GM23338 (cell line): ENCODE data around the gene STAM2. TPM values are rescaled to one million over a fixed set of nuclear protein-coding genes. Genes with fewer than 3 reads are reported as not detected.

ENCODE experiments used
- ATAC-seq: fragments of 200-7000 bp; cut with Tn5 transposase; 3 replicates; pipeline ENCODE4 v1.9.1; 2020
- DNase-seq: peaks from one replicate; pipeline ENCODE4 v3.0.0-alpha.2; 2015; ENCODE audit warnings: low spot score
- H2AFZ ChIP-seq: fragments of 200-600 bp; sonication (generic); 2 replicates; pipeline ENCODE4 v1.8.0; 2016; ENCODE audit warnings: antibody characterized with exemption, mild to moderate bottlenecking, moderate library complexity
- H3F3A ChIP-seq: fragments of 200-600 bp; sonication (generic); replicated peaks from 2 replicates; pipeline ENCODE4 v1.8.0; 2017; ENCODE audit warnings: antibody characterized with exemption, mixed run types, low read depth
- H3K27ac ChIP-seq: fragments of 200-600 bp; sonication (generic); 2 replicates; pipeline ENCODE4 v1.6.1; 2016; ENCODE audit warnings: low read depth
- H3K27me3 ChIP-seq: fragments of 200-600 bp; sonication (generic); 2 replicates; pipeline ENCODE4 v1.8.0; 2016; ENCODE audit warnings: mild to moderate bottlenecking, mixed run types, moderate library complexity; ENCODE audit not compliant: insufficient read depth
- H3K36me3 ChIP-seq: fragments of 200-600 bp; sonication (generic); 2 replicates; pipeline ENCODE4 v1.8.0; 2016; ENCODE audit warnings: mild to moderate bottlenecking; ENCODE audit not compliant: insufficient read depth
- H3K4me1 ChIP-seq: fragments of 200-600 bp; sonication (generic); 2 replicates; pipeline ENCODE4 v1.8.0; 2016; ENCODE audit warnings: mild to moderate bottlenecking, moderate library complexity; ENCODE audit not compliant: insufficient read depth
- H3K4me2 ChIP-seq: fragments of 200-600 bp; sonication (generic); 2 replicates; pipeline ENCODE4 v1.7.1; 2017; ENCODE audit warnings: mixed run types
- H3K4me3 ChIP-seq: fragments of 200-600 bp; sonication (generic); 2 replicates; pipeline ENCODE4 v1.6.1; 2016; ENCODE audit warnings: mixed run types
- H3K79me2 ChIP-seq: fragments of 200-600 bp; sonication (generic); replicated peaks from 2 replicates; pipeline ENCODE4 v1.8.0; 2017; ENCODE audit warnings: mild to moderate bottlenecking; ENCODE audit not compliant: insufficient read depth
- H3K9me2 ChIP-seq: fragments of 200-600 bp; sonication (generic); 2 replicates; pipeline ENCODE4 v1.8.0; 2017; ENCODE audit not compliant: insufficient read depth
- H4K20me1 ChIP-seq: fragments of 200-600 bp; sonication (generic); replicated peaks from 2 replicates; pipeline ENCODE4 v1.8.0; 2017; ENCODE audit warnings: mild to moderate bottlenecking; ENCODE audit not compliant: insufficient read depth
- H3K27ac Mint-ChIP-seq: 2 replicates; pipeline ENCODE4 v1.8.0; 2020; ENCODE audit warnings: inconsistent platforms, mild to moderate bottlenecking, moderate library complexity, mixed read lengths
- H3K27me3 Mint-ChIP-seq: 3 replicates; pipeline ENCODE4 v1.8.0; 2022; ENCODE audit warnings: low read depth, mild to moderate bottlenecking, moderate library complexity, mixed read lengths, inconsistent platforms; ENCODE audit not compliant: insufficient read depth, poor library complexity
- H3K36me3 Mint-ChIP-seq: 3 replicates; pipeline ENCODE4 v1.8.0; 2021; ENCODE audit warnings: low read depth, mild to moderate bottlenecking, inconsistent platforms, moderate library complexity, mixed read lengths
- H3K4me1 Mint-ChIP-seq: 3 replicates; pipeline ENCODE4 v1.8.0; 2020; ENCODE audit warnings: mild to moderate bottlenecking, inconsistent platforms, mixed read lengths
- H3K4me3 Mint-ChIP-seq: 3 replicates; pipeline ENCODE4 v1.8.0; 2021; ENCODE audit warnings: moderate library complexity, mild to moderate bottlenecking, inconsistent platforms, mixed read lengths
- H3K9me3 Mint-ChIP-seq: 3 replicates; pipeline ENCODE4 v1.8.0; 2020; ENCODE audit warnings: moderate library complexity, mild to moderate bottlenecking, inconsistent platforms, mixed read lengths
- CREB1 ChIP-seq: fragments of 250-450 bp; sonication (Bioruptor Pico); IDR thresholded peaks from 2 replicates; pipeline ENCODE4 v1.5.0; 2020; ENCODE audit warnings: low read depth, mild to moderate bottlenecking, moderate library complexity
- CTCF ChIP-seq, 2 experiments: fragments of 200-600 bp in 1 of 2; sonication (generic) in 1 of 2; conservative IDR thresholded peaks; 2 replicates each; pipeline versions ENCODE4 v1.5.1 to v1.6.1; 2016 to 2017; ENCODE audit warnings: antibody characterized with exemption in 2 of 2, low read depth in 2 of 2, mild to moderate bottlenecking in 2 of 2, moderate library complexity in 1 of 2
- ETS1 ChIP-seq: IDR thresholded peaks from 2 replicates; pipeline ENCODE4 v1.6.1; 2016; ENCODE audit warnings: antibody characterized with exemption
- EZH2 ChIP-seq: fragments of 200-600 bp; sonication (generic); IDR thresholded peaks from one replicate; pipeline ENCODE4 v1.8.0; 2017; ENCODE audit warnings: antibody characterized with exemption, mild to moderate bottlenecking, low read depth; ENCODE audit not compliant: unreplicated experiment
- EZH2phosphoT487 ChIP-seq: fragments of 200-600 bp; sonication (generic); IDR thresholded peaks from one replicate; pipeline ENCODE4 v1.8.1; 2018; ENCODE audit warnings: antibody characterized with exemption; ENCODE audit not compliant: unreplicated experiment
- JUNB ChIP-seq: IDR thresholded peaks from one replicate; pipeline ENCODE4 v1.6.1; 2016; ENCODE audit warnings: antibody characterized with exemption; ENCODE audit not compliant: unreplicated experiment
- NANOG ChIP-seq: IDR thresholded peaks from 2 replicates; pipeline ENCODE4 v1.6.1; 2016; ENCODE audit warnings: antibody characterized with exemption, borderline replicate concordance
- POLR2AphosphoS5 ChIP-seq: IDR thresholded peaks from 2 replicates; pipeline ENCODE4 v1.6.1; 2016; ENCODE audit warnings: antibody characterized with exemption, low read depth
- REST ChIP-seq: IDR thresholded peaks from one replicate; pipeline ENCODE4 v1.6.1; 2018; ENCODE audit warnings: antibody characterized with exemption; ENCODE audit not compliant: unreplicated experiment
- STAT1 ChIP-seq: IDR thresholded peaks from one replicate; pipeline ENCODE4 v1.6.1; 2016; ENCODE audit warnings: antibody characterized with exemption; ENCODE audit not compliant: unreplicated experiment
- ZNF114 ChIP-seq: fragments of 250-450 bp; sonication (Bioruptor Pico); IDR thresholded peaks from 2 replicates; pipeline ENCODE4 v1.5.0; 2020; ENCODE audit warnings: mild to moderate bottlenecking, moderate library complexity
- ZNF331 ChIP-seq: fragments of 250-450 bp; sonication (Bioruptor Pico); IDR thresholded peaks from 2 replicates; pipeline ENCODE4 v1.5.0; 2020; ENCODE audit warnings: low read depth, mild to moderate bottlenecking, moderate library complexity
- ZNF462 ChIP-seq: fragments of 250-450 bp; sonication (Bioruptor Pico); IDR thresholded peaks from 2 replicates; pipeline ENCODE4 v1.5.0; 2020; ENCODE audit warnings: mild to moderate bottlenecking, moderate library complexity
- polyA plus RNA-seq: library from polyadenylated mRNA; unstranded; fragments of >200 nt; fragmentation: Nextera tagmentation; extraction: Ambion mirVana; gene quantifications from 2 replicates; pipeline ENCODE4 v1.2.1, GENCODE V29; 2016
- total RNA-seq: library from RNA; depleted of rRNA; stranded (reverse); fragments of >200 nt; shearing (Covaris generic); gene quantifications from 2 replicates; pipeline ENCODE4 v1.2.3, GENCODE V29; 2014

Gene STAM2
- total and polyA plus RNA-seq, 2 experiments from 2014 or later: 4.6 to 18.2 TPM

- no peak overlapping the region for H3K4me2 ChIP-seq
- Mint-ChIP-seq H3K9me3 (no peaks in the 10 kb centered on the region), H3K27ac (no peak overlapping the region), H3K4me3 (no peak overlapping the region), H3K27me3 (peaks cover 2% of the 10 kb centered on the region), H3K36me3 (no peaks in the 10 kb centered on the region), H3K4me1 (no peaks in the 10 kb centered on the region)
- DNase-seq (no peak), ATAC-seq (no peak)
- H2AFZ ChIP-seq: no peak overlapping the region
- no peak overlapping the region for H3K4me3 ChIP-seq
- H3K27me3 ChIP-seq: no peaks in the 10 kb centered on the region
- no peaks in the 10 kb centered on the region for H3F3A ChIP-seq
- TF ChIP-seq ZNF462 (CRISPR knock-in tag) (no peak), ETS1 (no peak), STAT1 (no peak), EZH2 (no peak), NANOG (no peak), REST (no peak), ZNF114 (CRISPR knock-in tag) (no peak), CTCF (conservative IDR thresholded peaks at IDR 0.05; ENCODE audit: low read depth in 2 of 2) (no peak), JUNB (no peak), CREB1 (CRISPR knock-in tag) (no peak), POLR2AphosphoS5 (no peak), ZNF331 (CRISPR knock-in tag) (no peak), EZH2phosphoT487 (no peak)
- H3K9me2 ChIP-seq: no peaks in the 10 kb centered on the region
- no peak overlapping the region for H3K27ac ChIP-seq
- no peaks in the 10 kb centered on the region for H4K20me1 ChIP-seq
- H3K79me2 ChIP-seq: no peaks in the 10 kb centered on the region
- H3K36me3 ChIP-seq: no peaks in the 10 kb centered on the region
- H3K4me1 ChIP-seq: no peaks in the 10 kb centered on the region
Observed at GRCh38 chr2:152084076-152084475, 91.5 kb downstream of the STAM2 start.
